HG03095 (cell line): Measurements from ENCODE around the gene GAPDH.
"Not testable (repeated sequence)": the region's sequence is repeated elsewhere in the genome, so short reads cannot be mapped to it uniquely, and the experiment has no call there.

Source experiments
- ATAC-seq: cut with Tn5 transposase; IDR thresholded peaks from one replicate; pipeline ENCODE4 v1.9.1; 2021; ENCODE audit warnings: moderate library complexity; ENCODE audit not compliant: unreplicated experiment

GAPDH gene

DNA sequence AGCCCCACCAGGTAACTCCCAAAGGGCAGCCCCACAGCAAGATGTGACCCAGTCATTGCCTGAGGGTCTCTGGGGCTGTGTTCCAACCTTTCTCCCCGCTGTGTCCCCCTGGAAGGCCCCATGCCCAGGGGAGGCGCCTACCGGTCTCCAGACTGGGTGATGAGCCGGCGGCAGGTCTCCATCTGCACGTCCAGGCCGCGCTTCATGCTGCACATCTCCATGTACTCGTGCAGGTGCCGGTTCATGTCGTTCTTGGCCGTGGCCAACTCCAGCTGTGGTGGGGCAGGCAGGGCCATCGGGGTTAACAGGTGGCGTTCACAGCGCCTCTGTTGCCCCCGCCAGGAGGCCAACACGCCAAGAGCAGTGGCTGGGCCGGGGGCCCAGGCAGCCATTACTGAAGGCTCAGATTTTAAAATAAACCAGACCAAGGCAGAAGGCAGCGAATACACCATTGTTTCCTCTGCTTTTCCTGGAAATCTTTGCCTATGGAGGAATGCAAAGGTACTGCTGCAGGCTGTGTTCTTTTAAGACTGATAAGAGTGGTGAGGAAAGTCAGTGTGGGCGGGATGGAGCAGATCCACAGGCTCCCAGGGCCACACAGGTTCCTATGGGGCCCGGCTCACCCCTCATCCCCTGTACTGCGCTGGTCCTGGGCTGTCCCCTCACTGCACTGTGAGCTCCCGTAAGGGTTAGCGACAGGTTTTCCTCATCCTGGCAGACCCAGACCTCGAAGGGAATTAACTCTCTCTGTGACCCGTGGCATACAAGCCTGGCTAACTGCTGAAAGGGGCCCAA is 7.3 kb downstream of the GAPDH start:
- no peak for ATAC-seq

DNA sequence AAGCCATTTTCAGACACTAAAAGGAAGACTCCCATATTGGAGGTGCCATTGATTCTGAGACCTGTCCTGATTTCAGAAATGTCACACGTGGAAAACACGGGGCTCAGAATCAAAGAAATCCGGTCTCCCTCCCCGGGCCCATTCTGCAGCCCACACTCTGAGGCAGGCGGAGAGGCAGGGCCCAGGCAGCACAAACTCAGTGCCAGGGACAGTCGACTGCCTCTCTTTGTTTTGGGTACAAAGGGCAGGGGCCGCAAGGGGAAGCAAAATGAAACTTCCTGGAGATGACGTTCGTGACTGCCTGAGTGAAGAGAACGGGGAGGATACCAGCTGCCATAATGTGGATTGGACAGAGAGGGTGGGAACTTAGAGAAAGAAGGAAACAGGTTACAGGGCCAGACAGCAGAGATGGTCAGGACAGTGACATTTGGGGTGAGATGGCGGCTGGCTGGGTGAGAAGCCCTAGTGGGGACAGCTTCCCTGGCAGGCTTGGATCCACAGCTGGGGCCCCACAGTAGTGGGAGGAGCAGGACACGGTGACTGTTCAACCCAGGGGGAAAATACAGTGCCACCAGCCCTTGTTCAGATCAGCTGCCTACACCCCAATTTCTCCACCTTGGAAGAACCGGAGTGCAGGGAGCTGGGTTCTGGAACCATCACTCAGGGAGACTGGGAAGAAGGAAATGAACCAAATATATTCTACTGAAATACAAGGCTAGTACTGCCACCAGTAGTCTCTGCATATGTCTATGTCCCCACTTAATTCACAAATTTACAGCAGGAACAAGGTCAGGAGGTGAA is 8.1 kb downstream of the GAPDH start:
- no peak for ATAC-seq

GRCh38 chr12:6546016-6546415 is 11.7 kb downstream of the GAPDH start:
- ATAC-seq: no peak

- ATAC-seq: no peak
Observed at GRCh38 chr12:6547566-6547965, 13.2 kb downstream of the GAPDH start.

DNA sequence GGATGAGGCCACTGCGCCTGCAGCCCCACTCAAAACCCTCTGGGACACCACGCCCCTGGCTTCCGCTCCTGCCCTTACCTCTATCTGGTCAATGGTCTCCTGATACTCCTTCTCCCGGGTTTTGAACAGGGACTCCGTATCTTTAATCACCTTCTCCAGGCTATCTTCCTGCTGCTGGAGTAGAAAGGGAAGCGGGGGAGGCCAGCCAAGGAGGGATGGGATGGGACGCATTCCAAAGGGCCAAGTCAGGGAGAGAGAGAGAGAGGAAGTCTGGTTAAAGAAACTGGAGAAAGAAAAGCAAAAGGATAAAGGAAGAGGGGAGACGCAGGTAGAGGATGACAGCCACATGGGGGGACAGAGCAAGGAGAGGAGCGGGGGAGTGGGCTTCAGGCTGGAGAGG is 13.7 kb downstream of the GAPDH start:
- no peak for ATAC-seq

GRCh38 chr12:6548556-6548955 is 14.2 kb downstream of the GAPDH start:
- no peak for ATAC-seq

DNA sequence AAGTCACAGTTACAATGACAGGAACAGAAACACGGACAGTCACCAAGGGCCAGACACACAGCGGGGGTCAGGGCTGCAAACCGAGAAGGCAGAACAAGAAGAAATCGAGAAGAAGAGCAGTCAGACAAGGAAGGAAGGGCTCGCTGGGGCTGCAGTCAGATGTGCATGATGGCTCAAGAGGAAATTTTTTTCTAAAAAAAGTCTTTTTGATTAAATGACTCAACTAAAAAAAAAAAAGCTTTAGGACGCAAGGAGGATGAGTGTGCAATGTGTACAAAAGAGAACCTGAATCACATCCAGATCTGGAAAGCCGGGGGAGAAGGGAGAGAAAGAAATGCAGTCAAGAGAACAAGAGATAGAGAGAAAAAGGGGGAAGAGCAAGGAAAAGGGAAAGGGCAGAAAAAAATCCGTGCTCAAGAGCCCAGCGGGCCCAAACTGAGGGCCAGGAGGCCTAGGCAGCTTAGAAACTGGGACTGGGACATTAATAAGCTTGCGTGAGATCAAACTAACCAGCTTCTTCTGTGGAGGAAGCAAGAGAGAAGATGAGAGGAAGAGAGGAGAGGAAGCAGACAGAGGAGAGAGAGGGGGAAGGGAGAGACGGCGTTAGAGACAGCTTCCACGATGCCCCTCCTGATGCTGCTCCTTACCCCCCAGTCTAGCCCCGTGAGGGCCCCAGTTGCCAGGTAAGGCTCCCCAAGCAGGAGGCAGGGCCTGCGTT is 14.8 kb downstream of the GAPDH start:
- no peak for ATAC-seq

DNA sequence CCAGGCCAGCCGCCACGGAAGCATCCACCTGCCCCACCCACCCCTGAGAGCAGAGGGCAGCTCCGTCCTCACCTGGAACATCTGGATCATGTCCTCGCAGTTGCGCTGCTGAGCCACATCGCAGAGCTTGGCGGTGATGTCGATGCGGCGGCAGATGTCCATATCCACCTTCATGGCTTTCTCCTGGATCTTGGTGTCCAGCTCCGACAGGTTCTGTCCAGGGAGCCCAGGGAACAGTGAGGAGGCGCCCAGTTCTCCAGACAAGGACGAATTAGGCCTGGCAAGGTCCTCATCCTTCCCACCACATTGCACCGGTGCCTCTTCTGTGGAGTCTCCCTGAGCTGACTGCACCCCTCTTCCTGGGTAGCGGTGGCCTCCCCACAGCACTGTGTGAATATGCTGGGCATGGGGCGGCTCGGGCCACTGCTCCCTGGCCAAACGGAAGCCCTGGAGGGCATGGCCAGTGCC is 15.4 kb downstream of the GAPDH start:
- no peak for ATAC-seq

GRCh38 chr12:6550294-6551062 is 16.2 kb downstream of the GAPDH start:
- ATAC-seq: no peak

DNA sequence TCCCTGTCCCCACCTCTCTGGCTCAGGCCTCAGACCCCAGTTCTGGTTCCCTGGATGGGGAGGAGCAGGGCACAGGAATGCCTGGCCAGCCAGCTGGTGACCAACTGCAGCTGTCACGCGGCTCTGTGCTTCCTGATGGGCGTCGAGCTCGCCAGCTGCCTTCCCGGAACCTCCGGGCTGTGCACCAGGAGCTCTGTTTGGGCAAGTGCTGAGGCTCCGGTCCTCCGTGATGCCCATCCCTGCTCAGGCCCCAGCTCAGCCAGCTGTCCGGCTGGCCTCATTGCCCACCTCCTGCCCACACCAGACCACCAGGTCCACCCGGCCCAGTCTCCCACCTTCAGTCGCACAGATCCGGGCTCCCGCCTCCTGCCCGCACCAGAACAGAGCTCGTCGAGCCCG is 16.7 kb downstream of the GAPDH start:
- ATAC-seq: no peak

GRCh38 chr12:6551496-6552139 is 17.3 kb downstream of the GAPDH start:
- no peak for ATAC-seq

DNA sequence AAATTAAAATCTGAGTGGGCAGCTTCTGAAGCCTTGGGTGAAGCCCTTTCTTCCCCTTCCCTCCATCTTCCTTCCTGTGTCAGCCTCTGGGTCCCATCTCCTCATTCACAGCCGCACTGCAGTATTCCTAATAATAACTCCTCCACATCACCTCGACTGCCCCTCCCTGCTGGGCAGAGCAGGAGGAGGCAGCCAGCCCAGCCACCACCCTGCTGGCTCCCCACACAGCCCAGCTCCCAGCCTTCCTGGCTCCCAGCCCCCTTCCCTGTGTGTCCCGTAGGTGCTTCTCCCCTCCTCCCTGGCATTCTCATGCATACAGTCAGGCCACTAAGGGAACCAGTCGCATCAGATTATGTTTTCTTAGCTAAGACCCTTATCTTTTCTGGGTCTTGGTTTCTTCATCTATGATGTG is 17.8 kb downstream of the GAPDH start:
- no peak for ATAC-seq

DNA sequence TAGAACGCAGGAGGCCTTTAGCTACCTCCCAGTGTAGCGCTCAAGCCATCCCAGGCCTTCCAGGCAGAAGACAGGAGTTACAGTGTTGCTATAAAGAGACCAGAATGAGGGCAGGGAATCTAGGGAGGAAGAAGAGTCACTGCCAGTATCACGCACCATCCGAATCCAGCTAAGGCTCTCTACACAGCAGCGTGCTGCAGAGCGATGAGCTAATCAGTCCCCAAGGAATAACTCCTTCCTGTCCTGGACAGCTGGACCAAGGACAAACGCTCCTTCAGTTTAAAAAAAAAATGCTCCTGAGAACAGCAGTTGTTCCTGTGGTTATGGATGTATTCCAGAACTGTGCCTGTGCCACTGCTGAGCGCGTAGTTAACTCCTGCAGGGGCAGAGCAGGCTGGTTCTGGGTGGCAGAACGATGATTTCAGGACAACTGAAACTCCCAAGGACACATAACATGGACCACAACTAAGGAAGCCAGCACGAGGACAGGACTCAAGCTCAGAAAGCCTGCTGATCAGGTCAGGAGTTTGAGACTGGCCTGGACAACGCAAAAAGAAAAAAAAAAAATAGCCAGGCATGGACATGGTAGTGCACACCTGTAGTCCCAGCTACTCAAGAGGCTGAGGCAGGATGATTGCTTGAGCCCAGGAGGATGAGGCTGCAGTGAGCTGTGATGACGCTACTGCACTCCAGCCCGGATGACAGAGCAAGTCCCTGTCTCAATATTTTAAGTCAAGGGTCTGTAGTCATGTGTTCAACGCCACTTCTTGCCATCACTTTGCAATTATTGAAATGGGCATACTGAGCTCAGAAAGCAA is 18.9 kb downstream of the GAPDH start:
- ATAC-seq: no peak

- ATAC-seq: peak; percentile 49
Observed at GRCh38 chr12:6554168-6555017, 20.1 kb downstream of the GAPDH start.

- peak; percentile 3 for ATAC-seq
Observed at GRCh38 chr12:6555018-6555691, 20.8 kb downstream of the GAPDH start.

- not testable (repeated sequence) for ATAC-seq
Observed at GRCh38 chr12:6556496-6556817, 22.1 kb downstream of the GAPDH start.

GRCh38 chr12:6556857-6557256 is 22.5 kb downstream of the GAPDH start:
- no peak for ATAC-seq
